HCT116 (cell line): ENCODE results near the gene UBXN2A. TPM values are rescaled to one million over a fixed set of nuclear protein-coding genes. Genes with fewer than 3 reads are reported as not detected.

Experiments used
- ATAC-seq: fragments of 200-7000 bp; cut with Tn5 transposase; 2 replicates; pipeline ENCODE4 v1.9.1; 2020; ENCODE audit warnings: mild to moderate bottlenecking, moderate library complexity
- BruUV-seq: library from RNA; stranded (reverse); fragments of 400-500 nt; replicated peaks from 2 replicates; lab custom pipeline; 2021; lab: Mats Ljungman, UMichigan
- CTCF ChIA-PET: fragments of 300-600 bp; sonication (Branson Sonifier 250); formaldehyde crosslinking; loops from one replicate; lab custom pipeline; 2021; ENCODE audit warnings: antibody characterized with exemption; lab: Charles Lee
- POLR2A ChIA-PET: fragments of 300-600, 350-600 bp; sonication (Branson Sonifier 250); formaldehyde crosslinking; loops from one replicate; lab custom pipeline; 2021; ENCODE audit warnings: antibody characterized with exemption; lab: Charles Lee
- RAD21 ChIA-PET, 2 experiments: fragments of 300-600 bp; sonication (Branson Sonifier 250); formaldehyde crosslinking; loops; one replicate each; lab custom pipeline; 2023; ENCODE audit warnings: low total read pairs in 2 of 2; ENCODE audit not compliant: uncharacterized antibody in 2 of 2, unreplicated experiment in 2 of 2, low non-redundant PET in 1 of 2; lab: Charles Lee
- DNase-seq: peaks from one replicate; pipeline ENCODE4 v3.0.0-alpha.2; 2010; ENCODE audit warnings: low read depth, low spot score
- H2AFZ ChIP-seq: fragments of 200-600 bp; shearing (Covaris generic), sonication (generic); 2 replicates; pipeline ENCODE4 v1.6.1; 2017; ENCODE audit warnings: low read depth, mixed run types, mixed read lengths, antibody characterized with exemption, low read length; ENCODE audit not compliant: poor library complexity, severe bottlenecking
- H3K27ac ChIP-seq: 2 replicates; pipeline ENCODE4 v1.5.1; 2012; ENCODE audit warnings: low read depth, low read length
- H3K27me3 ChIP-seq: fragments of 200-600 bp; sonication (generic); 2 replicates; pipeline ENCODE4 v1.6.1; 2016; ENCODE audit warnings: mixed run types, low read length, mixed read lengths; ENCODE audit not compliant: insufficient read depth
- H3K36me3 ChIP-seq, 2 experiments: fragments of 200-500 bp in 1 of 2; fragments of 200-600 bp in 1 of 2; sonication (Bioruptor generic) in 1 of 2; sonication (generic) in 1 of 2; 2 replicates each; pipeline versions ENCODE4 v1.5.1 to v1.6.1; 2014 to 2016; ENCODE audit warnings: low read length in 2 of 2, inconsistent platforms in 1 of 2, mixed read lengths in 1 of 2, mixed run types in 1 of 2; ENCODE audit not compliant: insufficient read depth in 2 of 2, control insufficient read depth in 1 of 2
- H3K4me1 ChIP-seq, 2 experiments: fragments of 200-600 bp in 1 of 2; sonication (generic) in 1 of 2; 2 replicates each; pipeline versions ENCODE4 v1.5.1 to v1.6.1; 2012 to 2017; ENCODE audit warnings: low read length in 2 of 2, inconsistent platforms in 1 of 2, mild to moderate bottlenecking in 1 of 2, mixed read lengths in 1 of 2, mixed run types in 1 of 2, moderate library complexity in 1 of 2; ENCODE audit not compliant: insufficient read depth in 2 of 2, control insufficient read depth in 1 of 2
- H3K4me2 ChIP-seq: fragments of 200-600 bp; sonication (generic); 2 replicates; pipeline ENCODE4 v1.6.1; 2017; ENCODE audit warnings: mixed run types, low read length, mixed read lengths
- H3K4me3 ChIP-seq, 2 experiments: fragments of 200-600 bp in 1 of 2; sonication (generic) in 1 of 2; replicated peaks in 1 of 2; 2 replicates each; pipeline ENCODE4 v1.5.1; 2011 to 2016; ENCODE audit warnings: low read length in 2 of 2, control low read depth in 1 of 2, low read depth in 1 of 2, mild to moderate bottlenecking in 1 of 2, mixed read lengths in 1 of 2, mixed run types in 1 of 2
- H3K79me2 ChIP-seq: fragments of 200-600 bp; sonication (generic); 2 replicates; pipeline ENCODE4 v1.6.1; 2017; ENCODE audit warnings: mild to moderate bottlenecking, mixed run types, low read length, moderate library complexity, mixed read lengths; ENCODE audit not compliant: insufficient read depth
- H3K9ac ChIP-seq: fragments of 200-600 bp; sonication (generic); 2 replicates; pipeline ENCODE4 v1.6.1; 2016; ENCODE audit warnings: low read length, mixed read lengths
- H3K9me2 ChIP-seq: fragments of 200-600 bp; sonication (generic), shearing (Covaris generic); 2 replicates; pipeline ENCODE4 v1.6.1; 2017; ENCODE audit warnings: mixed run types, mild to moderate bottlenecking, moderate library complexity; ENCODE audit not compliant: insufficient read depth
- H3K9me3 ChIP-seq, 2 experiments: fragments of 200-500 bp in 1 of 2; fragments of 200-600 bp in 1 of 2; sonication (Bioruptor generic) in 1 of 2; sonication (generic) in 1 of 2; 2 replicates each; pipeline ENCODE4 v1.6.1; 2014 to 2017; ENCODE audit warnings: low read length in 2 of 2, mixed read lengths in 2 of 2, inconsistent platforms in 1 of 2, low read depth in 1 of 2, mild to moderate bottlenecking in 1 of 2, mixed run types in 1 of 2, moderate library complexity in 1 of 2; ENCODE audit not compliant: control insufficient read depth in 1 of 2, insufficient read depth in 1 of 2
- H4K20me1 ChIP-seq: fragments of 200-600 bp; sonication (generic), shearing (Covaris generic); 2 replicates; pipeline ENCODE4 v1.6.1; 2017; ENCODE audit warnings: mixed run types, mild to moderate bottlenecking, moderate library complexity; ENCODE audit not compliant: insufficient read depth
- EGR1 ChIP-seq: IDR thresholded peaks from 2 replicates; pipeline ENCODE4 v1.6.1; 2012; ENCODE audit warnings: low read depth
- ELF1 ChIP-seq: IDR thresholded peaks from 2 replicates; pipeline ENCODE4 v1.6.1; 2012; ENCODE audit warnings: low read depth, borderline replicate concordance
- FOSL1 ChIP-seq: IDR thresholded peaks from 2 replicates; pipeline ENCODE4 v1.6.1; 2012; ENCODE audit warnings: low read depth
- JUND ChIP-seq: IDR thresholded peaks from 2 replicates; pipeline ENCODE4 v1.6.1; 2012
- MAX ChIP-seq: IDR thresholded peaks from 2 replicates; pipeline ENCODE4 v1.6.1; 2012
- RAD21 ChIP-seq: IDR thresholded peaks from 2 replicates; pipeline ENCODE4 v1.6.1; 2012; ENCODE audit warnings: low read depth, mild to moderate bottlenecking
- ZBTB33 ChIP-seq: IDR thresholded peaks from 2 replicates; pipeline ENCODE4 v1.6.1; 2011; ENCODE audit warnings: mild to moderate bottlenecking, low read length, moderate library complexity; ENCODE audit not compliant: insufficient replicate concordance; ENCODE audit errors: extremely low read depth
- intact Hi-C: fragments of 100-400 bp; cut with micrococcal nuclease; formaldehyde crosslinking; loops from 2 replicates; pipeline ENCODE4 v1.10.0; 2022
- total RNA-seq: library from RNA; stranded (reverse); gene quantifications from one replicate; pipeline ENCODE4 v1.2.1, GENCODE V29; 2021; ENCODE audit not compliant: unreplicated experiment

Gene UBXN2A
- total RNA-seq, 1 experiment from 2014 or later = 14.1 TPM

- Histone ChIP-seq H3K4me2 (no peak overlapping the region), H3K4me1 (peaks cover 0 to 4% of the 10 kb centered on the region in 2 experiments; a peak in 1 of 4 replicates), H3K27me3 (no peaks in the 10 kb centered on the region), H3K36me3 (peaks cover 0 to 5% of the 10 kb centered on the region in 2 experiments; a peak in 1 of 4 replicates), H3K27ac (no peak overlapping the region), H2AFZ (no peak overlapping the region), H3K4me3 (no peak overlapping the region)
- intact Hi-C loops = no loop called here
- BruUV-seq = no TSS peak
- RAD21 ChIA-PET = no interaction called here
- CTCF ChIA-PET = no interaction called here
- POLR2A ChIA-PET = interaction anchor here (0.7 kb wide), 1 partner anchor 25 kb away, joined by 3 read pairs; the partner anchor contains the start of gene WDCP
- no peak for TF ChIP-seq FOSL1
- no peak for TF ChIP-seq EGR1
- TF ChIP-seq RAD21 = no peak
- TF ChIP-seq ELF1 = no peak
- TF ChIP-seq JUND = no peak
- TF ChIP-seq MAX = no peak
- TF ChIP-seq ZBTB33 = no peak
- TF ChIP-seq, all 23 proteins: peak for 0
- H4K20me1 ChIP-seq = no peaks in the 10 kb centered on the region
- H3K9me3 ChIP-seq = no peaks in the 10 kb centered on the region
- DNase-seq (no peak), ATAC-seq (no peak)
- H3K9ac ChIP-seq = no peak overlapping the region
- H3K79me2 ChIP-seq = no peaks in the 10 kb centered on the region
- H3K9me2 ChIP-seq = no peaks in the 10 kb centered on the region
Observed at GRCh38 chr2:24022324-24022974, 82.2 kb downstream of the UBXN2A start.
